GM12874 (cell line): ENCODE data around the gene GDPD5.

Source experiments
- TF ChIP-seq, protein P1 (sequence below): IDR thresholded peaks from 2 replicates; pipeline ENCODE4 v1.5.1; 2011; ENCODE audit warnings: low read depth, mild to moderate bottlenecking, control low read depth, low read length, moderate library complexity; ENCODE audit not compliant: insufficient read depth

GDPD5 gene

DNA sequence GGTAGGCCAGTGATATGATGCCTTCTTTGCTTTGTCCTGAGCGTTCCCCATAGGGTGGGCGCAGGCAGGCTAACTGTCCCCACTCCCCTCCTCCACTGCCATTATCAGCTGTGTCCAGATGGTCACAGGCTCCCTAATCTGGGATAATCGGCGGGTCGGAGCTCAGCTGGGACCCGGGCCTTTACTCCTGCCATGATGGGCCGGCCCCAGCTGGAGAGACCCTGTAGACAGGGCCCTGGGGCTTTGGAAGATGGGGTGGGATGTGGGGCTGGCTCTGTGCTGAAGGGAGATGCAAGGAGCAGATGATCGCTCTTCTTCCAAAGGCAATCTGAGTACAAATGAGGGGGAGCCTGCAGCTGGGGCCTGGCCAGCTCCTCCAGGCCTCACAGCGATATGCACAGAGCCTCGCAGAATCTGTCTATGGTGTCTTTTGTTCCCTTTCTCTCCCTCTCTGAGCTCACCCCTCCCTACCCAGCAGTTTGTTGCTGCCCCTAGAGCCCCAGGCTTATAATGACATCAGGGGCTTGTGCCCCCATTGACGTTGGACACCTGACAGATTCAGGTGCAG is 104.6 kb downstream of the GDPD5 start:
- TF ChIP-seq, protein P1, sequence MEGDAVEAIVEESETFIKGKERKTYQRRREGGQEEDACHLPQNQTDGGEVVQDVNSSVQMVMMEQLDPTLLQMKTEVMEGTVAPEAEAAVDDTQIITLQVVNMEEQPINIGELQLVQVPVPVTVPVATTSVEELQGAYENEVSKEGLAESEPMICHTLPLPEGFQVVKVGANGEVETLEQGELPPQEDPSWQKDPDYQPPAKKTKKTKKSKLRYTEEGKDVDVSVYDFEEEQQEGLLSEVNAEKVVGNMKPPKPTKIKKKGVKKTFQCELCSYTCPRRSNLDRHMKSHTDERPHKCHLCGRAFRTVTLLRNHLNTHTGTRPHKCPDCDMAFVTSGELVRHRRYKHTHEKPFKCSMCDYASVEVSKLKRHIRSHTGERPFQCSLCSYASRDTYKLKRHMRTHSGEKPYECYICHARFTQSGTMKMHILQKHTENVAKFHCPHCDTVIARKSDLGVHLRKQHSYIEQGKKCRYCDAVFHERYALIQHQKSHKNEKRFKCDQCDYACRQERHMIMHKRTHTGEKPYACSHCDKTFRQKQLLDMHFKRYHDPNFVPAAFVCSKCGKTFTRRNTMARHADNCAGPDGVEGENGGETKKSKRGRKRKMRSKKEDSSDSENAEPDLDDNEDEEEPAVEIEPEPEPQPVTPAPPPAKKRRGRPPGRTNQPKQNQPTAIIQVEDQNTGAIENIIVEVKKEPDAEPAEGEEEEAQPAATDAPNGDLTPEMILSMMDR, result no peak

DNA sequence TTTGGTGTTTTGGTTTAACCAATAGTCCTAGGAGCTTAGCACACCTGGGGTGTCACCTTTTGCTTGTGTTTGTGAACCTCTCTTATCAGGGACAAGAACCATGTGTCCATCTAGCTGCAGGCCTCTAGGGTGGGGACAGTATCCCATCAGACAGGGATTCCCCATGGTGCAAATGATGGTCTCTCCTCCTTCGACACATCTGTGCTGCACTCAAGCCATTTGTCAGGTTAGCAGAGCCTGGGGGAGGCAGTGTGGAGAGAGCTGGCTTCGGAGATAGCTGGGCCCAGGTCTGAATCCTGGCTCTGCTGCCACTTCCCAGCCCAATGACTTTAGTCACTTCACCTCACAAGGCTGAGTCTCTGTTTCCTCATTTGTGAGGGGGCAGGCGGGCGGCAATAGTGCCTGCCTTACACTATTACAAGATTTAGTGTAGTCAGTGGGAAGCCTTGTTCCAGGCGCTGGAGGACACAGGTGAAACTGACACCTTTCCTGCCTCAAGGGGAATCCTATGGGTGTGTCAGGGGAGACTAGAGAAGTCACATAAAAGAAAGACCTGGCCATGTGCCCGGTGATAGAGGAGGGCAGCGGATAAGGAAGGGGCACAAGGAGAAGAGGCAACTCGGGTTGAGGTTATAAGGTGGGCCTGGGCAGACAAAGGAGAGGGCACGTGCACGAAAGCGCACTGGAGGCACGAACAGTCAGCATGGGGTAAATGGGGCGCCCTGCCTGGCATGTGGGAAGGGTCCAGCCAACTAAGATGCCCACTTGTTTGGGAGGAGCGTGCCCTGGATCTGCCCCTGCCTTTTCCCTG is 105.3 kb downstream of the GDPD5 start:
- TF ChIP-seq, protein P1, result no peak

DNA sequence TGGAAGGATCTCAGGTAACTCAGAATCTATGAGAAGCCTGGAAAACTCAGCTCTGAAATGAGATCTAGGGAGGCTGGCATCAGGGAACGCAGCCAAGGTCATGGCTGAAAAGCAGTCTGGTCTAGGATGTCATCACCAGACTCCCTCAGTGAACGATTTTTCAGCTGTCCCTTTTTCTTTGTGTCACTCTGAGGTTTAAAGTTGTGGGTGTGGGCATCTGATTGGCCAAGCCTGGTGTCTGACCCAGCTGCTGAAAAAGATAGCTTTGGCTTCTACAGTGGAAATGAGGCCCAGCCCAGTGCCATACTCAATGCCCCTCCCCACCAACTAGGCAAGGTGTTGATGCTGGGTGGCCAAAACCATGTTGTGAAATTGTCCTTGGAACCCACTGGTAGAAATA is 111.9 kb downstream of the GDPD5 start:
- TF ChIP-seq, protein P1, result no peak

DNA sequence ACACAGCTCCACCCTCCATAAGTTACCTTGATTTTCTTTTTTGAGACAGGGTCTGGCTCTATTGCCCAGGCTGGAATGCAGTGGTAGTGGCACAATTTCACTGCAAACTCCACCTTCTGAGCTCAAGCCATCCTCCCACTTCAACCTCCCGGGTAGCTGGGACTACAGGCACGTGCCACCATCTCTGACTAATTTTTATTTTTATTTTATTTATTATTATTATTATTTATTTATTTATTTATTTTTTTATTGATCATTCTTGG is 116.9 kb downstream of the GDPD5 start:
- TF ChIP-seq, protein P1, result no peak

DNA sequence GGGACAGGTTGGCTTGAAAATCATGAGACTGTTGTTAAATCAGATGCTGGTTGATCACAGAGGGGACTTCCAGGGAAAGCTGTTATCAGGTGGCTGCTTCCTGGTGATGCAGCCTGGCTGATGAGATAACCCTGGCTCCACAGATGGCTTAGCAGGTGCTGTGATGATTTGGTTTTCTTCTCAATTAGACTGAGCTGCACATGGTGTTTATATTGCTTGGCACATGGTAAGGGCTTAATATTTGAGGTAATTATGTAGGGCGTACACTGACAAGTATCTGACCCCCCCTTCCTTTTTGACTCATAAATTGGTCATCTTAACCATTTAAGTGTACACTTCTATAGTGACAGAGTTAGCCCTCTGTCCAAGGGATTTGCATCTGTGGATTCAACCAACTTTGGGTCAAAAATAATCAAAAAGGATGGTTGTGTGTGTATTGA is 119.4 kb downstream of the GDPD5 start:
- TF ChIP-seq, protein P1, result no peak

DNA sequence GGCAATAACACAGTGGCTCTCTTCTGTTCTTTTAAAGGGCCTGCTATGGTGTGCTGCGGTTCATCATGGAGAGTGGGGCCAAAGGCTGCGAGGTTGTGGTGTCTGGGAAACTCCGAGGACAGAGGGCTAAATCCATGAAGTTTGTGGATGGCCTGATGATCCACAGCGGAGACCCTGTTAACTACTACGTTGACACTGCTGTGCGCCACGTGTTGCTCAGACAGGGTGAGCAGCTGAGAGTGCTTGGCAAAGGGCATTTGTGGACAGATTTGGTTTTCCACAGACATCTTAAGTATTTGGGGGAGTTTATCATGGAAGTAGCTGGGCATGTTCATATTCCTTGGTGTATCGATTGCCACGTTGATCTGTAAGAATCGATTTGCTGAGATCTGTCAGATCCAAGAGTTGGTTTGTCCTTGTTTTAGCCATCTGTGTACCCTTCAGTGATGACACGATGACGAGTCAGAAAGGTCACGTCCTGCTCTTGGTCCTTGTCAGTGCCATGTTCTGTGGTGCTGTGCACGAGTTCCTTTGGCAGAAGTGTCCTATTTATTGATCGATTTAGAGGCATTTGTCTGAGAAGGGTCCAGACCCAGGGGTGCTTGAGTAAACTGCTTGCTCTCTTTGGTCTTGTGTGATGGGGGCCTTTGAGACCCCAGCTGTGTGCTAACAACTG is 121.6 kb downstream of the GDPD5 start:
- TF ChIP-seq, protein P1, result no peak

DNA sequence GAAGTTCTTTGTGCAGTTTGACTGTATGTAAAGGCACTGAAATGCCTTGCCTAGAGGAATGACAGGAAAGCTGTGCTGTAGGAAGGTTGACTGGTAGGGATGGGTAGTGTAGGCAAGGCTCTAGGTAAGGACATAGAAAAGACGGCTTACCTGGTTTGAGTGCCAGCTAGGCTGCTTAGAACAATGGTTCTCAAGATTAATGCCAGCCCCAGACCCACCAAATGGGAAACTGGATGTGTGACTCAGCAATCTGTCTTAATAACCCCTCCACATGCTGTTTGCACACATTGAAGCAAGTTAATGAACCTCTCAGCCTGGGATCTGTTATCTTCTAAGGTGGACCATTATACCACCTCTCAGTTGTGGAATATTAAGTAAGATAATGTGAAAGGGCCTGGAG is 122.7 kb downstream of the GDPD5 start:
- TF ChIP-seq, protein P1, result no peak
